SU-DHL-6 (cell line): Measurements from ENCODE around the gene SMTN.

Experiments used
- EZH2phosphoT487 ChIP-seq: fragments of 200-600 bp; sonication (generic), shearing (Covaris generic); conservative IDR thresholded peaks from 2 replicates; pipeline ENCODE4 v1.6.1; 2018; ENCODE audit warnings: mild to moderate bottlenecking, antibody characterized with exemption, low read length, moderate library complexity, mixed read lengths
- TF ChIP-seq, protein P1 (sequence below): fragments of 200-600 bp; sonication (generic); IDR thresholded peaks from one replicate; pipeline ENCODE4 v1.5.1; 2017; ENCODE audit warnings: antibody characterized with exemption, mild to moderate bottlenecking, low read length, moderate library complexity; ENCODE audit not compliant: insufficient read depth, poor library complexity, severe bottlenecking

DNA sequence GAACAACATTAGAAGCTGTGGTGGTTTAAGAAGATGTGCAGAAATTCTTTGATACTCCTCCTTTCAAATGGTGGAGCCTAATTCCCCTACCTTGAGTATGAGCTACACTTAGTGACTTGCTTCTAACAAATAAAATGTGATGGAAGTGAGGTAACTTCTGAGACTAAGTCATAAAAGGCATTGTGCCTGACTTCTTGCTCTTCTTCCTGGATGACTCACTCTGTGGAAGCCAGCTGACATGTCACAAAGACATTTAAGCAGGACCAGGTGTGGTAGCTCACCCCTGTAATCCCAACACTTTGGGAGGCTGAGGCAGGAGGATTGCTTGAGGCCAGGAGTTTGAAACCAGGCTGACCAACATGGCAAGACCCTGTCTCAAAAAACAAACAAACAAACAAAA lies 63.1 kb downstream of the SMTN start:
- TF ChIP-seq EZH2phosphoT487 = no peak
- TF ChIP-seq, protein P1, sequence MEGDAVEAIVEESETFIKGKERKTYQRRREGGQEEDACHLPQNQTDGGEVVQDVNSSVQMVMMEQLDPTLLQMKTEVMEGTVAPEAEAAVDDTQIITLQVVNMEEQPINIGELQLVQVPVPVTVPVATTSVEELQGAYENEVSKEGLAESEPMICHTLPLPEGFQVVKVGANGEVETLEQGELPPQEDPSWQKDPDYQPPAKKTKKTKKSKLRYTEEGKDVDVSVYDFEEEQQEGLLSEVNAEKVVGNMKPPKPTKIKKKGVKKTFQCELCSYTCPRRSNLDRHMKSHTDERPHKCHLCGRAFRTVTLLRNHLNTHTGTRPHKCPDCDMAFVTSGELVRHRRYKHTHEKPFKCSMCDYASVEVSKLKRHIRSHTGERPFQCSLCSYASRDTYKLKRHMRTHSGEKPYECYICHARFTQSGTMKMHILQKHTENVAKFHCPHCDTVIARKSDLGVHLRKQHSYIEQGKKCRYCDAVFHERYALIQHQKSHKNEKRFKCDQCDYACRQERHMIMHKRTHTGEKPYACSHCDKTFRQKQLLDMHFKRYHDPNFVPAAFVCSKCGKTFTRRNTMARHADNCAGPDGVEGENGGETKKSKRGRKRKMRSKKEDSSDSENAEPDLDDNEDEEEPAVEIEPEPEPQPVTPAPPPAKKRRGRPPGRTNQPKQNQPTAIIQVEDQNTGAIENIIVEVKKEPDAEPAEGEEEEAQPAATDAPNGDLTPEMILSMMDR = no peak
